Measurements from ENCODE around the gene GMNC. TPM values are rescaled to one million over a fixed set of nuclear protein-coding genes. Genes with fewer than 3 reads are reported as not detected.

The GMNC gene
- total and polyA plus RNA-seq, 2 of the 13 experiments (the other 11 are each of a cell fraction or from before 2014, with no cell fraction given) = not detected

- intact Hi-C loops (cut with micrococcal nuclease; ENCODE audit: unreplicated experiment) (no loop called here), in situ Hi-C loops (cut with HindIII; ENCODE audit: extremely low pct_ligation_motif_present, low pct_unique_long_range_greater_than_20kb) (no loop called here)
- ChIA-PET POLR2A (no interaction called here), CTCF (ENCODE audit: low intra/inter-chr PET ratio, low total read pairs) (no interaction called here)
- Histone ChIP-seq H3K4me3 (replicated peaks in 1 of 3; ENCODE audit: insufficient read depth in 1 of 3, low read depth in 2 of 3, low read length in 3 of 3) (no peak overlapping the region), H3K4me2 (ENCODE audit: low read depth, low read length) (no peak overlapping the region), H4K20me1 (ENCODE audit: insufficient read depth, low read length) (no peaks in the 10 kb centered on the region), H3K36me3 (replicated peaks in 1 of 2; ENCODE audit: control insufficient read depth in 1 of 2, insufficient read depth in 2 of 2, low read length in 2 of 2) (no peaks in the 10 kb centered on the region), H3K4me1 (ENCODE audit: insufficient read depth, low read length) (no peaks in the 10 kb centered on the region), H3K27ac (ENCODE audit: extremely low read length, insufficient read depth, low read length) (no peak overlapping the region), H2AFZ (ENCODE audit: low read length) (no peak overlapping the region), H3K27me3 (ENCODE audit: control insufficient read depth in 1 of 2, insufficient read depth in 2 of 2, low read length in 2 of 2) (no peaks in the 10 kb centered on the region), H3K79me2 (ENCODE audit: insufficient read depth, low read length) (no peaks in the 10 kb centered on the region), H3K9ac (ENCODE audit: insufficient read depth, low read depth, low read length) (no peak overlapping the region), H3K9me3 (ENCODE audit: low read length) (no peaks in the 10 kb centered on the region)
- FAIRE-seq = no peak
- no peak for TF ChIP-seq ZFYVE20 (CRISPR knock-in tag; IDR thresholded peaks at IDR 0.05; ENCODE audit: borderline replicate concordance, low read depth)
- TF ChIP-seq RFX5 (IDR thresholded peaks at IDR 0.05; ENCODE audit: low read depth, low read length) = no peak
- 0 out of 2 replicates have a peak, but pooled peaks have one; percentile 18 for TF ChIP-seq CEBPB (IDR thresholded peaks at IDR 0.05; ENCODE audit: borderline replicate concordance, low read depth, low read length)
- ATAC-seq = no peak
- BruUV-seq (replicated peaks) = no TSS peak
- no peak for DNase-seq (ENCODE audit: low spot score)
- 32% methylated on average over 4 of the region's 4 CpGs for WGBS (ENCODE audit: low lambda C conversion rate)
Observed at GRCh38 chr3:190825386-190826016, 37.0 kb downstream of the GMNC start.

- intact Hi-C loops (cut with micrococcal nuclease; ENCODE audit: unreplicated experiment) (loop anchor here (1.0 to 5.0 kb wide), 2 partner anchors 55 to 239 kb away; no protein-coding TSS in a partner anchor), in situ Hi-C loops (cut with HindIII; ENCODE audit: extremely low pct_ligation_motif_present, low pct_unique_long_range_greater_than_20kb) (no loop called here)
- H3K9me3 ChIP-seq (ENCODE audit: low read length) = no peaks in the 10 kb centered on the region
- WGBS (ENCODE audit: low lambda C conversion rate) = 4% methylated on average over 14 of the region's 14 CpGs
- peak; percentile 54 for DNase-seq (ENCODE audit: low spot score)
- peak overlapping the region in 2 of 3 experiments; percentile 20 to 32; a peak in 2 of 6 replicates for H3K4me3 ChIP-seq (replicated peaks in 1 of 3; ENCODE audit: insufficient read depth in 1 of 3, low read depth in 2 of 3, low read length in 3 of 3)
- peak overlapping the region; percentile 52 for H3K4me2 ChIP-seq (ENCODE audit: low read depth, low read length)
- FAIRE-seq = peak; percentile 40
- ChIA-PET CTCF (ENCODE audit: low intra/inter-chr PET ratio, low total read pairs) (interaction anchor here (2.1 kb wide), 1 partner anchor 240 kb away, joined by 16 read pairs; no protein-coding TSS in a partner anchor), POLR2A (no interaction called here)
- no peaks in the 10 kb centered on the region for H3K36me3 ChIP-seq (replicated peaks in 1 of 2; ENCODE audit: control insufficient read depth in 1 of 2, insufficient read depth in 2 of 2, low read length in 2 of 2)
- no TSS peak for BruUV-seq (replicated peaks)
- ATAC-seq = peak; percentile 91
- no peaks in the 10 kb centered on the region for H3K79me2 ChIP-seq (ENCODE audit: insufficient read depth, low read length)
- no peaks in the 10 kb centered on the region for H4K20me1 ChIP-seq (ENCODE audit: insufficient read depth, low read length)
- H3K27ac ChIP-seq (ENCODE audit: extremely low read length, insufficient read depth, low read length) = no peak overlapping the region
- H2AFZ ChIP-seq (ENCODE audit: low read length) = no peak overlapping the region
- no peak overlapping the region for H3K9ac ChIP-seq (ENCODE audit: insufficient read depth, low read depth, low read length)
- no peaks in the 10 kb centered on the region for H3K27me3 ChIP-seq (ENCODE audit: control insufficient read depth in 1 of 2, insufficient read depth in 2 of 2, low read length in 2 of 2)
- H3K4me1 ChIP-seq (ENCODE audit: insufficient read depth, low read length) = peaks cover 12% of the 10 kb centered on the region
- TF ChIP-seq PHB2 (IDR thresholded peaks at IDR 0.05; ENCODE audit: partially characterized antibody) (no peak), FOXK1 (CRISPR knock-in tag; IDR thresholded peaks at IDR 0.05; ENCODE audit: borderline replicate concordance, low read depth) (peak; percentile 52; the same call in 1 of the 2 replicates), ZNF441 (CRISPR knock-in tag; IDR thresholded peaks at IDR 0.05; ENCODE audit: borderline replicate concordance) (no peak), CEBPB (IDR thresholded peaks at IDR 0.05; ENCODE audit: borderline replicate concordance, low read depth, low read length) (peak; percentile 13; the same call in 1 of the 2 replicates), PAXIP1 (CRISPR knock-in tag; conservative IDR thresholded peaks at IDR 0.05) (0 out of 2 replicates have a peak, but pooled peaks have one; percentile 18), GABPA (IDR thresholded peaks at IDR 0.05; ENCODE audit: low read depth, low read length) (no peak), GABPA (CRISPR knock-in tag; IDR thresholded peaks at IDR 0.05; ENCODE audit: low read depth) (peak; percentile 66), ZNF431 (CRISPR knock-in tag; IDR thresholded peaks at IDR 0.05; ENCODE audit: borderline replicate concordance, low read depth) (no peak), ZSCAN21 (CRISPR knock-in tag; IDR thresholded peaks at IDR 0.05; ENCODE audit: borderline replicate concordance) (no peak), BCL6 (CRISPR knock-in tag; IDR thresholded peaks at IDR 0.05) (no peak), CBX5 (CRISPR knock-in tag; IDR thresholded peaks at IDR 0.05; ENCODE audit: borderline replicate concordance) (no peak)
Observed at GRCh38 chr3:190811775-190812480, 50.6 kb downstream of the GMNC start.

All from HepG2 (cell line).